NB4 (cell line): ENCODE measurements around the gene ADARB2.

Source experiments
- DNase-seq: peaks from one replicate; pipeline ENCODE4 v3.0.0; 2010; ENCODE audit warnings: low read depth
- H3K4me3 ChIP-seq: one replicate; pipeline ENCODE4 v1.5.1; 2011; ENCODE audit warnings: mild to moderate bottlenecking, low read depth, low read length, moderate library complexity
- MYC ChIP-seq: IDR thresholded peaks from 2 replicates; pipeline ENCODE4 v1.6.1; 2011; ENCODE audit warnings: low read depth, low read length
- POLR2A ChIP-seq: IDR thresholded peaks from 2 replicates; pipeline ENCODE4 v1.6.1; 2011; ENCODE audit warnings: mild to moderate bottlenecking; ENCODE audit not compliant: insufficient read length; ENCODE audit errors: extremely low read depth
- TF ChIP-seq, protein P1 (sequence below): IDR thresholded peaks from one replicate; pipeline ENCODE4 v1.5.1; 2012; ENCODE audit warnings: low read depth, low read length
- TF ChIP-seq, protein P2 (sequence below): IDR thresholded peaks from 2 replicates; pipeline ENCODE4 v1.6.1; 2011; ENCODE audit warnings: low read depth, low read length

The ADARB2 gene

GRCh38 chr10:1189166-1190051 lies 547.9 kb downstream of the ADARB2 start:
- no peak overlapping the region for H3K4me3 ChIP-seq
- DNase-seq, result no peak
- TF ChIP-seq, protein P1, sequence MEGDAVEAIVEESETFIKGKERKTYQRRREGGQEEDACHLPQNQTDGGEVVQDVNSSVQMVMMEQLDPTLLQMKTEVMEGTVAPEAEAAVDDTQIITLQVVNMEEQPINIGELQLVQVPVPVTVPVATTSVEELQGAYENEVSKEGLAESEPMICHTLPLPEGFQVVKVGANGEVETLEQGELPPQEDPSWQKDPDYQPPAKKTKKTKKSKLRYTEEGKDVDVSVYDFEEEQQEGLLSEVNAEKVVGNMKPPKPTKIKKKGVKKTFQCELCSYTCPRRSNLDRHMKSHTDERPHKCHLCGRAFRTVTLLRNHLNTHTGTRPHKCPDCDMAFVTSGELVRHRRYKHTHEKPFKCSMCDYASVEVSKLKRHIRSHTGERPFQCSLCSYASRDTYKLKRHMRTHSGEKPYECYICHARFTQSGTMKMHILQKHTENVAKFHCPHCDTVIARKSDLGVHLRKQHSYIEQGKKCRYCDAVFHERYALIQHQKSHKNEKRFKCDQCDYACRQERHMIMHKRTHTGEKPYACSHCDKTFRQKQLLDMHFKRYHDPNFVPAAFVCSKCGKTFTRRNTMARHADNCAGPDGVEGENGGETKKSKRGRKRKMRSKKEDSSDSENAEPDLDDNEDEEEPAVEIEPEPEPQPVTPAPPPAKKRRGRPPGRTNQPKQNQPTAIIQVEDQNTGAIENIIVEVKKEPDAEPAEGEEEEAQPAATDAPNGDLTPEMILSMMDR, result no peak
- TF ChIP-seq POLR2A (no peak), MYC (no peak)
- TF ChIP-seq, protein P2, sequence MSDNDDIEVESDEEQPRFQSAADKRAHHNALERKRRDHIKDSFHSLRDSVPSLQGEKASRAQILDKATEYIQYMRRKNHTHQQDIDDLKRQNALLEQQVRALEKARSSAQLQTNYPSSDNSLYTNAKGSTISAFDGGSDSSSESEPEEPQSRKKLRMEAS, result no peak

- DNase-seq, result no peak
- no peak for TF ChIP-seq POLR2A
- no peak overlapping the region for H3K4me3 ChIP-seq
Measured at GRCh38 chr10:1188558-1189135, 548.7 kb downstream of the ADARB2 start.

GRCh38 chr10:1187855-1188557 lies 549.3 kb downstream of the ADARB2 start:
- TF ChIP-seq, protein P1, result no peak
- no peak for TF ChIP-seq MYC
- no peak for TF ChIP-seq POLR2A
- TF ChIP-seq, protein P2, result no peak
- no peak for DNase-seq
- no peak overlapping the region for H3K4me3 ChIP-seq

GRCh38 chr10:1187151-1187854 lies 550.0 kb downstream of the ADARB2 start:
- no peak overlapping the region for H3K4me3 ChIP-seq
- TF ChIP-seq POLR2A, result no peak
- TF ChIP-seq, protein P1, result no peak
- TF ChIP-seq MYC, result no peak
- TF ChIP-seq, protein P2, result no peak
- no peak for DNase-seq

- H3K4me3 ChIP-seq, result no peak overlapping the region
- no peak for DNase-seq
- TF ChIP-seq POLR2A (no peak), MYC (no peak)
- TF ChIP-seq, protein P1, result no peak
- TF ChIP-seq, protein P2, result no peak
Measured at GRCh38 chr10:1186683-1186990, 550.7 kb downstream of the ADARB2 start.
